Gastroesophageal sphincter (tissue), 3 donors: ENCODE measurements around the gene ANXA4.

Experiments used
- CTCF ChIP-seq, 4 experiments: fragments of 200-600 bp in 2 of 4; fragments of 450-650 bp in 2 of 4; sonication (generic) in 1 of 4; IDR thresholded peaks; one replicate each; pipeline ENCODE4 v1.5.1; 2017 to 2019; ENCODE audit warnings: antibody characterized with exemption in 4 of 4, mild to moderate bottlenecking in 2 of 4, moderate library complexity in 2 of 4
- EP300 ChIP-seq: sonication (generic); formaldehyde crosslinking; IDR thresholded peaks from one replicate; pipeline ENCODE4 v1.6.1; 2017; ENCODE audit warnings: antibody characterized with exemption, mild to moderate bottlenecking
- POLR2A ChIP-seq, 2 donors: fragments of 450-650 bp; IDR thresholded peaks; one replicate each; pipeline ENCODE4 v1.6.1; 2017; ENCODE audit warnings: antibody characterized with exemption in 2 of 2, mild to moderate bottlenecking in 2 of 2, moderate library complexity in 1 of 2
- POLR2AphosphoS5 ChIP-seq: sonication (generic); formaldehyde crosslinking; IDR thresholded peaks from one replicate; pipeline ENCODE4 v1.6.1; 2017; ENCODE audit warnings: antibody characterized with exemption

- TF ChIP-seq POLR2A (IDR thresholded peaks at IDR 0.05) (no peak), CTCF (IDR thresholded peaks at IDR 0.05) (peak; percentile 92 to 98 (median 97)), EP300 (no peak), POLR2AphosphoS5 (no peak)
Observed at GRCh38 chr2:69816923-69817542, 75.1 kb downstream of the ANXA4 start.
